ENCODE measurements around the gene GABARAPL2. TPM values are rescaled to one million over a fixed set of nuclear protein-coding genes. Genes with fewer than 3 reads are reported as not detected.

The GABARAPL2 gene
- total RNA-seq, result 10 to 100 TPM; 31.9 to 58.0 TPM

- Mint-ChIP-seq H3K36me3 (ENCODE audit: low read depth) (peaks cover 12% of the 10 kb centered on the region), H3K4me1 (peaks cover 44% of the 10 kb centered on the region), H3K4me3 (peak within 1 kb of the TSS; percentile 82), H3K9me3 (ENCODE audit: low read depth) (no peaks in the 10 kb centered on the region), H3K27ac (peak within 1 kb of the TSS; percentile 86), H3K27me3 (peaks cover 10% of the 10 kb centered on the region)
- peak; percentile 72 for ATAC-seq
- peak; percentile 94 for DNase-seq
- ChIA-PET CTCF (interaction anchor here (0.6 to 2.2 kb wide), 9 partner anchors 10 to 457 kb away, joined by 3 to 16 read pairs (median 5); partner anchors contain the start of genes ADAT1 and TMEM231), POLR2A (interaction anchor here (0.8 to 1.7 kb wide), 4 partner anchors 10 to 82 kb away, joined by 3 to 10 read pairs (median 8); partner anchors contain the start of genes KARS1, TERF2IP and TMEM231)
- intact Hi-C loops (cut with DNase I, micrococcal nuclease), result loop anchor here (1.0 to 5.0 kb wide), 13 partner anchors 10 to 1624 kb away; partner anchors contain the start of genes ADAT1 (in 2 of the 2), TMEM231 (in 2 of the 2), CFDP1 (in 1 of the 2) and KARS1 (in 1 of the 2)
Measured at GRCh38 chr16:75566040-75566757, at the start of gene GABARAPL2. GABARAPL2 (plus strand) TSS chr16:75566379; CDS start chr16:75566487, 108 bp downstream.

GRCh38 chr16:75519175-75519574 lies 47.0 kb upstream of the GABARAPL2 start:
- ATAC-seq (no peak), DNase-seq (no peak)
- ChIA-PET CTCF (interaction anchor here (0.8 to 1.2 kb wide), 4 partner anchors 28 to 424 kb away, joined by 3 to 4 read pairs (median 3); no protein-coding TSS in a partner anchor), POLR2A (interaction anchor here (0.6 kb wide), 1 partner anchor 42 kb away, joined by 3 read pairs; no protein-coding TSS in a partner anchor)
- Mint-ChIP-seq H3K4me1 (peaks cover 7% of the 10 kb centered on the region), H3K27ac (no peak overlapping the region), H3K9me3 (ENCODE audit: low read depth) (no peaks in the 10 kb centered on the region), H3K27me3 (no peaks in the 10 kb centered on the region), H3K36me3 (ENCODE audit: low read depth) (no peaks in the 10 kb centered on the region), H3K4me3 (no peak overlapping the region)
- intact Hi-C loops (cut with DNase I, micrococcal nuclease), result loop anchor here in 1 of 2 experiments (5.0 kb wide), 1 partner anchor 1673 kb away; the partner anchor contains the start of gene MON1B

- H3K9me3 Mint-ChIP-seq (ENCODE audit: low read depth), result no peaks in the 10 kb centered on the region
- no peaks in the 10 kb centered on the region for H3K27me3 Mint-ChIP-seq
- no peaks in the 10 kb centered on the region for H3K36me3 Mint-ChIP-seq (ENCODE audit: low read depth)
- intact Hi-C loops (cut with DNase I, micrococcal nuclease), result no loop called here
- no peaks in the 10 kb centered on the region for H3K4me1 Mint-ChIP-seq
- DNase-seq (no peak), ATAC-seq (no peak)
- H3K4me3 Mint-ChIP-seq, result no peak overlapping the region
- no peak overlapping the region for H3K27ac Mint-ChIP-seq
- ChIA-PET CTCF (no interaction called here), POLR2A (no interaction called here)
Measured at GRCh38 chr16:75526032-75526790, 40.0 kb upstream of the GABARAPL2 start.

- Mint-ChIP-seq H3K27ac (no peak overlapping the region), H3K27me3 (no peaks in the 10 kb centered on the region), H3K9me3 (ENCODE audit: low read depth) (no peaks in the 10 kb centered on the region), H3K4me3 (no peak overlapping the region), H3K36me3 (ENCODE audit: low read depth) (no peaks in the 10 kb centered on the region), H3K4me1 (no peaks in the 10 kb centered on the region)
- no peak for DNase-seq
- intact Hi-C loops (cut with DNase I, micrococcal nuclease), result no loop called here
- CTCF ChIA-PET, result no interaction called here
- POLR2A ChIA-PET, result no interaction called here
- no peak for ATAC-seq
Measured at GRCh38 chr16:75527825-75528299, 38.3 kb upstream of the GABARAPL2 start.

- CTCF ChIA-PET, result interaction anchor here (0.5 to 0.7 kb wide), 2 partner anchors 13 to 20 kb away, joined by 3 to 4 read pairs; no protein-coding TSS in a partner anchor
- Mint-ChIP-seq H3K27ac (no peak overlapping the region), H3K36me3 (ENCODE audit: low read depth) (no peaks in the 10 kb centered on the region), H3K9me3 (ENCODE audit: low read depth) (no peaks in the 10 kb centered on the region), H3K4me3 (no peak overlapping the region), H3K4me1 (no peaks in the 10 kb centered on the region), H3K27me3 (no peaks in the 10 kb centered on the region)
- DNase-seq (no peak), ATAC-seq (no peak)
- POLR2A ChIA-PET, result no interaction called here
- intact Hi-C loops (cut with DNase I, micrococcal nuclease), result no loop called here
Measured at GRCh38 chr16:75529056-75529905, 36.9 kb upstream of the GABARAPL2 start.

- DNase-seq, result no peak
- no peaks in the 10 kb centered on the region for H3K4me1 Mint-ChIP-seq
- no peak overlapping the region for H3K27ac Mint-ChIP-seq
- H3K9me3 Mint-ChIP-seq (ENCODE audit: low read depth), result no peaks in the 10 kb centered on the region
- ChIA-PET POLR2A (no interaction called here), CTCF (interaction anchor here (0.5 kb wide), 1 partner anchor 20 kb away, joined by 3 read pairs; no protein-coding TSS in a partner anchor)
- no peaks in the 10 kb centered on the region for H3K27me3 Mint-ChIP-seq
- no peak for ATAC-seq
- intact Hi-C loops (cut with DNase I, micrococcal nuclease), result no loop called here
- no peak overlapping the region for H3K4me3 Mint-ChIP-seq
- H3K36me3 Mint-ChIP-seq (ENCODE audit: low read depth), result no peaks in the 10 kb centered on the region
Measured at GRCh38 chr16:75529959-75530358, 36.2 kb upstream of the GABARAPL2 start.

GRCh38 chr16:75532142-75532765 lies 33.9 kb upstream of the GABARAPL2 start:
- POLR2A ChIA-PET, result no interaction called here
- H3K4me3 Mint-ChIP-seq, result no peak overlapping the region
- intact Hi-C loops (cut with DNase I, micrococcal nuclease), result no loop called here
- no peak overlapping the region for H3K27ac Mint-ChIP-seq
- no peaks in the 10 kb centered on the region for H3K27me3 Mint-ChIP-seq
- no peaks in the 10 kb centered on the region for H3K9me3 Mint-ChIP-seq (ENCODE audit: low read depth)
- DNase-seq (no peak), ATAC-seq (no peak)
- no peaks in the 10 kb centered on the region for H3K4me1 Mint-ChIP-seq
- CTCF ChIA-PET, result interaction anchor here (0.6 to 1.7 kb wide), 4 partner anchors 11 to 52 kb away, joined by 3 to 4 read pairs (median 3); no protein-coding TSS in a partner anchor
- no peaks in the 10 kb centered on the region for H3K36me3 Mint-ChIP-seq (ENCODE audit: low read depth)

- DNase-seq, result no peak
- CTCF ChIA-PET, result interaction anchor here (1.2 to 1.7 kb wide), 2 partner anchors 11 to 15 kb away, joined by 3 to 4 read pairs; no protein-coding TSS in a partner anchor
- intact Hi-C loops (cut with DNase I, micrococcal nuclease), result no loop called here
- Mint-ChIP-seq H3K9me3 (ENCODE audit: low read depth) (no peaks in the 10 kb centered on the region), H3K4me1 (no peaks in the 10 kb centered on the region), H3K27ac (no peak overlapping the region), H3K27me3 (no peaks in the 10 kb centered on the region), H3K4me3 (no peak overlapping the region), H3K36me3 (ENCODE audit: low read depth) (no peaks in the 10 kb centered on the region)
- POLR2A ChIA-PET, result no interaction called here
- ATAC-seq, result no peak
Measured at GRCh38 chr16:75532791-75533190, 33.4 kb upstream of the GABARAPL2 start.

- no peaks in the 10 kb centered on the region for H3K27me3 Mint-ChIP-seq
- ATAC-seq, result no peak
- no peaks in the 10 kb centered on the region for H3K9me3 Mint-ChIP-seq (ENCODE audit: low read depth)
- intact Hi-C loops (cut with DNase I, micrococcal nuclease), result no loop called here
- H3K4me3 Mint-ChIP-seq, result no peak overlapping the region
- no peaks in the 10 kb centered on the region for H3K4me1 Mint-ChIP-seq
- DNase-seq, result no peak
- no peaks in the 10 kb centered on the region for H3K36me3 Mint-ChIP-seq (ENCODE audit: low read depth)
- ChIA-PET CTCF (interaction anchor here (0.6 to 0.7 kb wide), 2 partner anchors 27 to 656 kb away, joined by 3 to 4 read pairs; no protein-coding TSS in a partner anchor), POLR2A (no interaction called here)
- no peak overlapping the region for H3K27ac Mint-ChIP-seq
Measured at GRCh38 chr16:75534560-75535205, 31.5 kb upstream of the GABARAPL2 start.

GRCh38 chr16:75535211-75535843 lies 30.9 kb upstream of the GABARAPL2 start:
- Mint-ChIP-seq H3K27ac (no peak overlapping the region), H3K27me3 (no peaks in the 10 kb centered on the region), H3K36me3 (ENCODE audit: low read depth) (no peaks in the 10 kb centered on the region), H3K4me3 (no peak overlapping the region), H3K9me3 (ENCODE audit: low read depth) (no peaks in the 10 kb centered on the region), H3K4me1 (no peaks in the 10 kb centered on the region)
- ChIA-PET CTCF (interaction anchor here (0.6 to 1.0 kb wide), 3 partner anchors 28 to 657 kb away, joined by 3 to 4 read pairs (median 3); no protein-coding TSS in a partner anchor), POLR2A (no interaction called here)
- DNase-seq, result no peak
- intact Hi-C loops (cut with DNase I, micrococcal nuclease), result no loop called here
- ATAC-seq, result no peak
